GM12872 (cell line): Measurements from ENCODE around the gene CIDEC.
A peak's percentile ranks its signal among the peaks of the same experiment; 100 is the strongest.

Experiments
- CTCF ChIP-seq: IDR thresholded peaks from 3 replicates; pipeline ENCODE4 v1.5.1; 2011; ENCODE audit warnings: low read depth, mild to moderate bottlenecking, low read length, moderate library complexity; ENCODE audit not compliant: insufficient read depth

Gene CIDEC

GRCh38 chr3:9848860-9849259 lies 31.2 kb downstream of the CIDEC start:
- TF ChIP-seq CTCF: peak; percentile 41

DNA sequence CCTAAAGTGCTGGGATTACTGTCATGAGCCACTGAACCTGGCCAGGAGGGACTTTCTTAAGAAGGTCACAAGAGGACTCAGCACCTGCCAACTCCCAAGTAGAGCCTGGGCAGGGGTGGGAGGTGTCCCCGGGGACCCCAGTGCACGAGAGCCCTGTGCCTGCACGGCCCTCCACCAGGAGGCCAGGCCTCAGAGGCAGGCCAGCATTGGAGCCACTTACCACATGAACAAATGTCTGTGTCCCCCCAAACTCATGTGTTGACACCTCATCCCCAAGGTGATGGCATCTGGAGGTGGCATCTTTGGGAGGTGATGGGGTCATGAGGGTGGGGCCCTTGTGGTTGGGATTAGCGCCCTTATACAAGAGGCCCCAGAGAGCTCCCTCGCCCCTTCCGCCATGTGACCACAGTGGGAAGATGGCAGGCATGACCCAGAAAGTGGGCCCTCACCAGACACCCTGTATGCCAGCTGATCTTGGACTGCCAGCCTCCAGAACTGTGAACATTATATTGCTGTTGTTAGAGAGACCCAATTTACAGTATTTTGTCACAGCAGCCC lies 33.0 kb downstream of the CIDEC start:
- TF ChIP-seq CTCF: no peak; the same call in 2 of the 3 replicates

DNA sequence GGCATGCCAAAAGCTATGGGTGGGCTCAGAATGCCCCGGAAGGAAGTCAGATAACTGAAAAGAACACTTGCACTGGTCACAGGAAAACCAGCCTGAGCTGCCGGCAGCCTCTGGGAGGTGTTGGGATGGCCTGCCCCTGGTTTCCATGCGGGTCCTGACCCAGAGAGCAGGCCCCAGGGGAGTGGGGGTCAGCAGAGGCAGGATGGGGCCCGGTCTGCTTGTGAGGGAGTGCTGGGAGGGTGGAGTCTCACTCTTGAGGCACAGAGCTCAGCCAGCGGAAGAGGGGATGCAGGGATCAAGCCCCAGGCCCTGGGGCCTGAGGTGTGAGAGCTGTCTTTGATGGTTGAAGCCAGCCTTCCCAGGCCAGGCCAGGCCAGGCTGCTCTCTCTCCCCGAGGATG lies 33.8 kb downstream of the CIDEC start:
- no peak for TF ChIP-seq CTCF

DNA sequence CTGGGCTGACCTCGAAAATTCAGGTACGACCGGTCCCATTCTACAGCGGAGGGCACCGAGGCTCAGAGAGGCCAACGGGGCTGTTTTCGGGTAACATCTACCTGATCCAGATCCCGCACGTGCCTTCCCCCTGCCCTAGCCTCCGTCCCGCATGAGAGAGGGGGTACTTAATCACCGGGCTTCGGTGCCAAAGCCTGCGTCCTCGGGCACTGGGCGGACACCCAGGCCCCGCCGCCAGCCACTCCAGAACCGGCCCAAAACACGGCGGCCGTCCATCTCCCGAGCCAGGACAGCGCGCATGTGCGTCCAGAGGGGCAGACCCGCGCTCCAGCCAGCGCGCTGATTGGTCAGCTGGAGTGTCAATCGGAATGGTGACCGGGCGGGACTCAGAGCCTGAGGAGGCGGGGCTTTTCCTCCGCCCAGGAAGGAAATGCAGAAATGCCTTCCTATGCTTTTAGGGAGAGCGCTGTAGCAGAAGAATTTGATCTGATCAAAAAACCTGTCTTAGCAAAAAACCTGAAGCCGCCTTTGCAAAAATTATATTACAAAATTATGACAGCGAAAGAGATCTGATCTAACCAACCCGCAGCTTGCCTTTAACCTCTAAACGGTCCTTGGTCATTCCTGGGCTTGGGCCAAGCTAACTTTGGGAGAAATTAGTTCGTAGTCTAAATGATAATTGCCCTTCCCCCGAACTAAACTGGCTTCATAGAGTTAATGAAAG lies 36.2 kb downstream of the CIDEC start, which contains the start of gene RPUSD3:
Gene RPUSD3, minus strand, starts transcription at position 294 of the 724 bp plus-strand sequence. Its CDS starts 18 bp downstream, at position 276.
- no peak for TF ChIP-seq CTCF

GRCh38 chr3:9841015-9841414 lies 39.0 kb downstream of the CIDEC start:
- no peak for TF ChIP-seq CTCF

DNA sequence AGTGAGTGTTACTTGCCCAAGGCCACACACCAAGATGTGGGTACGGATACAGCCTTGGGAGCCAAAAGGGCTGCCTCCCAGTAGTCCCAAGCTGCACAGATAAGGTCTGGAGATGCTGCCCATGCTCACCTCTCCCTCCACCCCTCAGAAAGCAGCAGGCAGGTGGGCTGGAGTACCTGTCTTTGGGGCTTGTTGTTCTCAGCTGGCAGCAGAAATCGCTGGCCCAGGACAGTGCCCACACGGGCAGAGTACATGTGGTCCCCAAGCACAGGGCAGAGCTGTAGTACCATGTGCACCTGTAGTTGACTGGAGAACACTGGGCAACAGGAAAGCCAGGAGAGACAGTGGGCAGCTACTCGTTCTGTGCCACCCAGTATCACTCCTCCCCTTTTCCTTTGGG lies 41.2 kb downstream of the CIDEC start:
- TF ChIP-seq CTCF: no peak

DNA sequence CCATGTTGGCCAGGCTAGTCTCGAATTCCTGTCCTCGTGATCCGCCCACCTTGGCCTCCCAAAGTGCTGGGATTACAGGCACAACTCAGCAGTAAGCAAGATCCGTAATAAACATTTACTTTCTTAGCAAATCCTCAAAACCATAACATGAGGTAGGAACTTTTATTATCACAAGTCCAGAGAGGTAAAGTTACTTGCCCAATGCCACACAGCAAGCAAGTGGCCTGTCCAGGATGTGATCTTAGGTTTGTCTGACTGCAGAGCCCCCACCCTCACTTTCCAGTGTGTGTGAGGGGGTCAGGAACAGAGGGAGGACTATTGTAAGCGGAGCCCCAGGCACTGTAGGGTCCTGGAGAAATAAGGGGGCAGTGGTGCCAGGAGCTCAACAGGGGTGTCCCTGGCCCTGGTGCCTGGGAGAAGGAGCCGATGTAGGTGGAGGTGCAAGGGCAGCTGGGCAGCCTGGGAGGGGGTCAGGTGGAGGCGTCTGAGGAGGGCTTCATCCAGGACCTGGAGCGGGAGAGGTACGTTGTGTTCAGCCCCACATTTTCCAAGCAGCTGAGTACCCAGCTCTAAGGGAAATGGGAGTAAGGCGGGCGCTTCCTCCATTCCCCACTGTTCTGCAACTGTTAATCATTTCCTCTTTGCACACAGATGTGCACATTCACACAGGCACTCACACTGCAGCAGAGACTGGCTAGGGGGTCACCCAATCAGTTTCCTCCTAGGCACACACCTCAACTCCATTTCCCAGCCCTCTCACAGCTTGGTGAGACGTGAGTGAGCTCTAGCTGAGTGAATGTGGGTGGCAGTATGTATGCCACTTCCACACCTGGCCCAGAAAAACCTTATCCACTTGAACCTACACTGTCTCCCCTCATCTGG lies 42.1 kb downstream of the CIDEC start:
- TF ChIP-seq CTCF: no peak
